NCI-H1092 (cell line): ENCODE data around the gene CELF4.

Experiments used
- DNase-seq: peaks from one replicate; lab custom pipeline; 2025; lab: John Stamatoyannopoulos, UW

Gene CELF4

GRCh38 chr18:37348729-37349128 is 216.9 kb downstream of the CELF4 start:
- DNase-seq, result no peak

GRCh38 chr18:37346048-37346447 is 219.6 kb downstream of the CELF4 start:
- DNase-seq, result no peak

GRCh38 chr18:37343542-37343851 is 222.1 kb downstream of the CELF4 start:
- no peak for DNase-seq

- DNase-seq, result no peak
Observed at GRCh38 chr18:37341473-37342086, 224.0 kb downstream of the CELF4 start.

GRCh38 chr18:37341016-37341415 is 224.6 kb downstream of the CELF4 start:
- DNase-seq, result no peak

- DNase-seq, result no peak
Observed at GRCh38 chr18:37339701-37340215, 225.8 kb downstream of the CELF4 start.

- DNase-seq, result no peak
Observed at GRCh38 chr18:37336568-37337285, 228.9 kb downstream of the CELF4 start.

GRCh38 chr18:37335409-37335736 is 230.2 kb downstream of the CELF4 start:
- no peak for DNase-seq

- no peak for DNase-seq
Observed at GRCh38 chr18:37334631-37335408, 230.8 kb downstream of the CELF4 start.

- DNase-seq, result no peak
Observed at GRCh38 chr18:37332628-37333420, 232.8 kb downstream of the CELF4 start.

GRCh38 chr18:37332219-37332618 is 233.4 kb downstream of the CELF4 start:
- no peak for DNase-seq

- no peak for DNase-seq
Observed at GRCh38 chr18:37330173-37330572, 235.4 kb downstream of the CELF4 start.

GRCh38 chr18:37328946-37329719 is 236.5 kb downstream of the CELF4 start:
- DNase-seq, result no peak

- no peak for DNase-seq
Observed at GRCh38 chr18:37327063-37327577, 238.5 kb downstream of the CELF4 start.

GRCh38 chr18:37322492-37323035 is 243.0 kb downstream of the CELF4 start:
- DNase-seq, result peak; percentile 60

GRCh38 chr18:37321582-37322491 is 243.8 kb downstream of the CELF4 start:
- DNase-seq, result no peak

- DNase-seq, result no peak
Observed at GRCh38 chr18:37320317-37320716, 245.3 kb downstream of the CELF4 start.

- DNase-seq, result no peak
Observed at GRCh38 chr18:37318360-37319355, 246.9 kb downstream of the CELF4 start.

- no peak for DNase-seq
Observed at GRCh38 chr18:37317486-37317885, 248.1 kb downstream of the CELF4 start.
